C4-2B (cell line): ENCODE data around the gene TENM4.

Experiments
- CTCF ChIP-seq: fragments of 450-650 bp; conservative IDR thresholded peaks from 2 replicates; pipeline ENCODE4 v1.5.1; 2017; ENCODE audit warnings: mild to moderate bottlenecking
- ZFX ChIP-seq: fragments of 450-650 bp; IDR thresholded peaks from 2 replicates; pipeline ENCODE4 v1.6.1; 2017

- TF ChIP-seq CTCF (no peak), ZFX (no peak)
These were observed 233.9 kb downstream of the TENM4 start for GRCh38 chr11:79206951-79207350.
